ENCODE results near the gene ELF2.
A peak's percentile ranks its signal among the peaks of the same experiment; 100 is the strongest.
"Not testable (repeated sequence)": the region's sequence is repeated elsewhere in the genome, so short reads cannot be mapped to it uniquely, and the experiment has no call there.

ELF2 gene

GRCh38 chr4:139184129-139184528, 7.1 kb upstream of the ELF2 start:
- peak; percentile 39 for DNase-seq (ENCODE audit: low spot score)

- peak; percentile 90 for DNase-seq (ENCODE audit: low spot score)
These were observed 1.0 kb upstream of the ELF2 start for GRCh38 chr4:139177869-139178619.

GRCh38 chr4:139176302-139177048, 543 bp downstream of the ELF2 start:
- peak; percentile 68 for DNase-seq (ENCODE audit: low spot score)

GRCh38 chr4:139175646-139176301, 1.2 kb downstream of the ELF2 start:
- peak; percentile 62 for DNase-seq (ENCODE audit: low spot score)

- DNase-seq (ENCODE audit: low spot score): peak; percentile 66
These were observed 4.9 kb downstream of the ELF2 start for GRCh38 chr4:139171876-139172691.

- DNase-seq (ENCODE audit: low spot score): no peak
These were observed 6.1 kb downstream of the ELF2 start for GRCh38 chr4:139170932-139171331.

GRCh38 chr4:139167774-139168444, 9.1 kb downstream of the ELF2 start:
- DNase-seq (ENCODE audit: low spot score): peak; percentile 68

GRCh38 chr4:139164731-139165130, 12.3 kb downstream of the ELF2 start:
- DNase-seq (ENCODE audit: low spot score): no peak

GRCh38 chr4:139163806-139164206, 13.2 kb downstream of the ELF2 start:
- DNase-seq (ENCODE audit: low spot score): no peak

GRCh38 chr4:139157977-139158376, 19.0 kb downstream of the ELF2 start:
- not testable (repeated sequence) for DNase-seq (ENCODE audit: low spot score)

GRCh38 chr4:139154952-139155557, 22.0 kb downstream of the ELF2 start:
- DNase-seq (ENCODE audit: low spot score): no peak

- DNase-seq (ENCODE audit: low spot score): no peak
These were observed 22.5 kb downstream of the ELF2 start for GRCh38 chr4:139154538-139154937.

- DNase-seq (ENCODE audit: low spot score): no peak
These were observed 22.9 kb downstream of the ELF2 start for GRCh38 chr4:139154134-139154421.

GRCh38 chr4:139153411-139154133, 23.4 kb downstream of the ELF2 start:
- no peak for DNase-seq (ENCODE audit: low spot score)

- DNase-seq (ENCODE audit: low spot score): no peak
These were observed 24.8 kb downstream of the ELF2 start for GRCh38 chr4:139152249-139152648.

- DNase-seq (ENCODE audit: low spot score): no peak
These were observed 29.9 kb downstream of the ELF2 start for GRCh38 chr4:139146926-139147629.

GRCh38 chr4:139145552-139145932, 31.5 kb downstream of the ELF2 start:
- DNase-seq (ENCODE audit: low spot score): no peak

GRCh38 chr4:139144911-139145551, 32.0 kb downstream of the ELF2 start:
- DNase-seq (ENCODE audit: low spot score): no peak

GRCh38 chr4:139144161-139144859, 32.7 kb downstream of the ELF2 start:
- DNase-seq (ENCODE audit: low spot score): no peak
